Stimulated activated CD4-positive, alpha-beta T cell treated with anti-CD3 and anti-CD28 coated beads, Interleukin-4, amount 100 ng/mL, for 24 hours (primary cell): ENCODE results near the gene ETV6.
"Not testable (repeated sequence)": the region's sequence is repeated elsewhere in the genome, so short reads cannot be mapped to it uniquely, and the experiment has no call there.

Experiments
- DNase-seq: peaks from one replicate; pipeline ENCODE4 v3.0.0-alpha.2; 2020

ETV6 gene

DNA sequence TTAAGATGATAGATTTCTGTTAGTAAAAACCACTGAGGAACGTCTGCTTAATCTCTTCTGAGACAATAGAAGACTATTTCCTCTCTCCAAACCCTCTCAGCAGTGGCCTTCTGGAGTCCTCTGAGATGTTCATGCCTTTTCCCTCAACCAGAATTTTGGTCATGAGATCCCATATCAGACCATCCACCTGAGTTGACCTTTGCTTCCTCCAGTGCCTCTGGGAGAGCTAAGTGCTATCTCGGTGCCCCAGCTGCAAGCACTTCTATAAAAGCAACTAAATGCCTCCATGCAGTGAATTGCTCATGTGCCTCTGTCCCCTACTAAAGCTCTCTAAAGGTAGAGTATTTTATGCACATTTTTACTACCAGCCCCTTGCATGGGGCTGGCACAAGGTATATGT is 248.4 kb downstream of the ETV6 start:
- no peak for DNase-seq

- peak; percentile 60 for DNase-seq
These were observed 252.4 kb downstream of the ETV6 start for GRCh38 chr12:11901701-11902524.

GRCh38 chr12:11902525-11902875 is 253.0 kb downstream of the ETV6 start:
- DNase-seq: no peak

DNA sequence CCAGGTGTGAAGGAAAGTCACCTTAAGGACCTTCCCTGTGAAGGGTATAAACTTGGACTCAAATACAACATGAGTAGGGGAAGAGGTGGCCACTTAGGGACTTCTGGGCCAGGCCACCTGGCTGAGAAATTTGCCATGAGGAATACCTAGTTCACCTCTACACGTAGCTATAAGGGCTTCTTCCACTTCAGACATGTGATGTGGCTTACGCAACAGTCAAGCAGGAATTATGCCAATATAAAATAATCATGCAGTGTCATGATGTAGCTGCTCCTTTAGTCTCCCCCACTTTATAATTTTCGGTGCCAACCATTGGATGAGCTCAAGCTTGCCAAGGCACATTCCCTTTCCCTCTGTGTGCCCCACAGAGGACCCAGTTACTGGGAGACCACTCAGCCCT is 254.7 kb downstream of the ETV6 start:
- no peak for DNase-seq

DNA sequence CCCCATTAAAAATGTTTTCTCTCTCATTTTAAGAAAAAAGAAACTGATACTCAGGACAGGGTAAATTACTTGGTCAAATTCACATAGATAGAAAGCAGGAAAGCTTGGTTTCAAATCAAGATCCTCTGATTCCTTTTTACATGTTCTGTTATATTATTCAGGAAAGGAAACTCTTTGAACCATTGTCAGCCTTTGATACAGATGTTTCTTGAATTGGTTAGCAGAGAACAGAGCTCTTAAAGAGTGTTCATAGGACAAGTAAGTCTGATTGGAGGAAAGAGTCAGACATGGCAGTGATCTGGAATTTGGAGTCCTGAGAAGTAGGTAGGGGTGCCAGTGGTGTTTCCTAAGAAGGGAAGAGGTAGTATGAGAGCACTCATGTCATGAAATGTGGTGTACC is 256.1 kb downstream of the ETV6 start:
- DNase-seq: no peak

DNA sequence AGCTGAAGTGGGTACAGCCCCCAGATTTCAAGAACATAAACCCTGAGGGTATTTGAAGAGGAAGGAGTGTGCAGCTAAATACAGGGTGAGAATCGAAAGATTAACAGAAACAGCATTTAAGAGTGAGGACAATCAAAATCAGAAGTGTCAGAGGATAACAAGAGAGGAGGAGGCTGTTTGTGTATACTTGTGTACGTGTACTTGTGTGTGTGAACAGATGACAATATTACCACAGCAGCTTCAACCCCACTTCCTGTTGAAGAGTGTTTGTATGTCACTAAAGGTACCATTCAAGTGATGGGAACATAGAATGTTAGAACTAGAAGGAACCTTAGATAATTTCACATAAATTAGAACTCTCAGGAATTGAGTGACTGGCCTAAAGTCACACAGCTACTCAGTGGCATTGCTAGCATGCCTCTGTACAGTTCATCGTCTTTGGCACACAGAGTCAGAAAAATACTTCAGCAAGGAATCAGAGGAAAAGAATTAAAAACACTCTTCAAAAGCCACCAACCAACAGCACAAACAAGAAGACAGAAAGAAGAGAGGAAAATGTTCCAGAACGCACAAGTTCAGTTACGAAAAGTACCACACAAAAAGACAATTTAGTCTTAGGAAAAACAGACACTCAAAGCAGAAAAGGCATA is 256.9 kb downstream of the ETV6 start:
- DNase-seq: no peak

- DNase-seq: no peak
These were observed 258.2 kb downstream of the ETV6 start for GRCh38 chr12:11907625-11908024.

- not testable (repeated sequence) for DNase-seq
These were observed 259.9 kb downstream of the ETV6 start for GRCh38 chr12:11909406-11909805.

DNA sequence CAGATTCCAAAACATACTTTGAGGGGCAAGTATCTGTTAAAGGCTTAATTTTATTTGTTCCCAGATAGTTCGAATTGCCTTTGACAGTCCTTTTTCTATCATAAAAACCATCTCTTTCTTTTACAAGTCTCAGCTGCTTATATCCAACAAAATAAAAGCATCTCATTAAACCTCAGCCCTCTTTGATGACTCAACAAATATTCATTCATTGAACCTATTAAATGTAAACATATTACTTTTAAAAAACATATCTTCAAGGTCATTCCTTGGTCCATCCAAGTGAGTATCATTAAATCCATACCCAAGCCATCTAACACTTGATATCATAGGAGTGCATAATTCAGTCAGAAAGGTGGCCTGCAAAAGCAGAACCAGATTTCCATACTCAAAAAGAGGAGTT is 266.6 kb downstream of the ETV6 start:
- no peak for DNase-seq

- no peak for DNase-seq
These were observed 267.3 kb downstream of the ETV6 start for GRCh38 chr12:11916771-11917170.

- DNase-seq: no peak
These were observed 268.0 kb downstream of the ETV6 start for GRCh38 chr12:11917501-11917900.

DNA sequence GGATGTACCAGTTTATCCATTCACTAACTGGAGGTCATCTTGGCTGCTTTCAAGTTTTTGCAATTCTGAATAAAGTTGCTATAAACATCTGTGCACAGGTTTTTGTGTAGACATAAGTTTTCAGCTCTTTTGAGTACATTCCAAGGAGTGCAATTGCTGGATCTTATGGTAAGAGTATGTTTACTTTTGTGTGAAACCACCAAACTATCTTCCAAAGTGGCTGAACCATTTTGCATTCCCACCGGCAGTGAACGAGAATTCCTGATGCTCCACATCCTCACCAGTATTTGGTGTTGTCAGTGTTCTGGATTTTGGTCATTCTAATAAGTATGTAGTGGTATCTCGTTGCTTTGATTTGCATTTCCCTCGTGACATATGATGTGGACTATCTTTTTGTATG is 270.8 kb downstream of the ETV6 start:
- no peak for DNase-seq

DNA sequence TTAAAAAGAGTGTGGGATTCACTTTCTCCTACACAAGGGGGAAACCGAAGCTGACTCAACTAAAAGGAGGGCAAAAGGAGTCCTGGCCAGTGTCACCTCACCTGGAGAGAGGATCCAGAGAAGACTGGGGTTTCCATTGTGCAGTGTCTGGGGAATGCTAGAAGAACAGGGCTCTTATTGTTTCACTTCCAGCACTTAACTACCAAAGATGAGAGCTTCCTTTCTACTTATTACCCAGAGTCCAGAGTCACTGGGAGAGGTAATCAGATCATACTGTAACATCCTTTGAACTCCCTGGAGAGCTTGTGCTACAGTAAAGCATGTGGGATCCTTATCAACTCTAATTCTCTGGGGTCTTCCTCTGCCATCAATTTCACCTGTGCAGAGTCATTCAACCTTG is 272.9 kb downstream of the ETV6 start:
- no peak for DNase-seq

DNA sequence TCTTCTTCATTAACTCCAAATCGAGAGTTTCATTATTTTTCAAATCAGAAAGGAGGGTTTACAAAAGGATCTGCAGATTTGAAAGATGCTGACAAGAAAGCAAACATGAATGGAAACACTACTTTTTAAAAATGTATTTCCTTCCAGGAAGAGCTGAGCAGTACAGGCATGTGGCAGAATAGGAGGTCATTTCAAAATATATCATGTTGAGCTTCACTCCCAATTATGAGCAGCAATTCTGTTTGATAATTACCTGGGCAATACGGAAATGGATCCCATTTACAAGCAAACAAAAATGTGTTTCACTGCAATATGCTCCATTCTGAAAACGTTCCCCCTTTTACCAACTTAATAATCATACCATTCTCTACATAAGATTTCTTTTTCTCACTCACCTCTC is 273.6 kb downstream of the ETV6 start:
- no peak for DNase-seq

GRCh38 chr12:11927286-11927935 is 277.9 kb downstream of the ETV6 start:
- DNase-seq: no peak

- DNase-seq: no peak
These were observed 280.2 kb downstream of the ETV6 start for GRCh38 chr12:11929714-11930113.

DNA sequence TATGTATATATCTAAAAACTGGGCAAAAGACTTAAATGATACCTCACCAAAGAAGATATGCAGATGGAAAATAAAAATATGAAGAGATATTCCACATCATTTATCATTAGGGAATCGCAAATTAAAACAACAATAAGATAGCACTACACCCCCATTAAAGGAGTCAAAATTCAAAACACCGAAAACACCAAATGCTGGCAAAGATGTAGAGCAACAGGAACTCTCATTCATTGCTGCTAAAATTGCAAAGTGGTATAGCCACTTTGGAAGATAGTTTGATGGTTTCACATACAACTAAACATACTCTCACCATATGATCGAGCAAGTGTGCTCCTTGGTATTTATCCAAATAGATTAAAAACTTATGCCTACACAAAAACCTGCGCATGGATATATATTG is 289.7 kb downstream of the ETV6 start:
- no peak for DNase-seq

GRCh38 chr12:11941606-11942337 is 292.3 kb downstream of the ETV6 start:
- no peak for DNase-seq

- DNase-seq: no peak
These were observed 294.6 kb downstream of the ETV6 start for GRCh38 chr12:11943919-11944700.
